Heart right ventricle (tissue), 16 donors: ENCODE measurements around the gene DGCR2. TPM values are rescaled to one million over a fixed set of nuclear protein-coding genes. Genes with fewer than 3 reads are reported as not detected.

ENCODE experiments used
- ATAC-seq, 8 donors: fragments of 200-7000 bp; cut with Tn5 transposase; one replicate each; pipeline ENCODE4 v1.9.1; 2020; ENCODE audit warnings: mild to moderate bottlenecking in 8 of 8, moderate library complexity in 8 of 8, moderate number of reproducible peaks in 1 of 8
- DNase-seq, 2 donors: peaks; one replicate each; pipeline ENCODE4 v3.0.0-alpha.2; 2020
- H3K27ac ChIP-seq, 10 donors: fragments of 200-600 bp; sonication (generic) in 2 of 10; one replicate each; pipeline versions ENCODE4 v1.5.0 to v1.8.0; 2020 to 2022; ENCODE audit warnings: mild to moderate bottlenecking in 3 of 10
- H3K27me3 ChIP-seq, 7 donors: fragments of 200-600 bp; one replicate each; pipeline ENCODE4 v1.8.0; 2021 to 2022; ENCODE audit warnings: mild to moderate bottlenecking in 2 of 7
- H3K36me3 ChIP-seq, 9 donors: fragments of 200-600 bp; sonication (generic) in 1 of 9; one replicate each; pipeline versions ENCODE4 v1.5.0 to v1.8.0; 2020 to 2022; ENCODE audit warnings: mild to moderate bottlenecking in 2 of 9
- H3K4me1 ChIP-seq, 9 donors: fragments of 200-600 bp; sonication (generic) in 1 of 9; one replicate each; pipeline versions ENCODE4 v1.5.0 to v1.8.0; 2020 to 2022; ENCODE audit warnings: mild to moderate bottlenecking in 4 of 9
- H3K4me3 ChIP-seq, 10 donors: fragments of 200-600 bp; sonication (generic) in 2 of 10; one replicate each; pipeline versions ENCODE4 v1.5.0 to v1.8.0; 2020 to 2022; ENCODE audit warnings: mild to moderate bottlenecking in 7 of 10, moderate library complexity in 2 of 10
- H3K9me3 ChIP-seq, 11 donors: fragments of 200-600 bp in 10 of 11; sonication (generic) in 2 of 11; one replicate each; pipeline versions ENCODE4 v1.5.0 to v1.8.0; 2013 to 2022; ENCODE audit warnings: mild to moderate bottlenecking in 2 of 11, control low read depth in 1 of 11, moderate library complexity in 1 of 11
- WGBS, 2 donors: extraction: QIAGEN DNeasy Blood & Tissue Kit; methylation state at CpG; one replicate each; pipeline ENCODE4 v1.1.7; 2013; ENCODE audit warnings: inconsistent platforms in 1 of 2; 5-methylcytosine and 5-hydroxymethylcytosine counted together
- intact Hi-C, 10 donors: fragments of 100-400 bp; cut with DNase I; formaldehyde crosslinking; loops; one replicate each; pipeline versions ENCODE4 v1.11.1 to v1.14.2; 2022
- polyA plus RNA-seq, 2 donors: library from polyadenylated mRNA; stranded (reverse); fragments of 200-250 nt; gene quantifications; one replicate each; pipeline ENCODE4 v1.2.3, GENCODE V29; 2013
- total RNA-seq, 10 donors: library from RNA; stranded (reverse); fragmentation: NEBNext Ultra II Directional in 3 of 10; extraction: Animal tissue kit (Norgen Biotek cat#: 25700) in 3 of 10; gene quantifications; one replicate each; pipeline versions ENCODE4 v1.2.1 to v1.2.4, GENCODE V29; 2021 to 2023
- TF ChIP-seq, protein P1 (sequence below), 9 donors: fragments of 200-600 bp; sonication (generic) in 2 of 9; IDR thresholded peaks; one replicate each; pipeline versions ENCODE4 v1.5.0 to v1.8.0; 2021 to 2022; ENCODE audit warnings: antibody characterized with exemption in 9 of 9, mild to moderate bottlenecking in 5 of 9, moderate library complexity in 1 of 9
- donor health status: Arrhythmogenic right ventricular cardiomyopathy.
- donor health status: ischemic (EF 13 %, LVEDD 7.1; RV severe dilation, severe dysfunction).
- donor health status: healthy with polysubstance abuse.
- donor health status: DM: no; HTN: yes; CAD: no.
- donor health status: DM: no; HTN: no; CAD: no.
- donor health status: ischemic (EF 25% LVEDD 6.9; RV normal size, moderate dysfunction).
- donor health status: ischemic (EF 25% LVEDD 5.7; RV mildly dilated, moderate dysfunction).
- donor health status: healthy.
- donor health status: DM: yes; HTN: yes; CAD: no.
- donor health status: Ischemic cardiomyopathy.
- donor health status: ischemic (EF 35%, LVEDD 5.7; RV mildly dilated, moderate dysfunction).
- donor health status: nonischemic (EF 11% LVEDD 7.7; RV severe dilation, severe dysfunction).
- donor health status: DM: yes; HTN: yes; CAD: no.
- donor health status: PGD.
- donor health status: ischemic (EF 29% LVEDD 5.4; RV normal size, mild dysfunction).
- donor health status: nonischemic (EF 23%, LVEDD 6.1; RV moderate dilation, normal function).

The DGCR2 gene
- total and polyA plus RNA-seq, 12 donors, result 17.0 to 58.0 (median 39.1) TPM

DNA sequence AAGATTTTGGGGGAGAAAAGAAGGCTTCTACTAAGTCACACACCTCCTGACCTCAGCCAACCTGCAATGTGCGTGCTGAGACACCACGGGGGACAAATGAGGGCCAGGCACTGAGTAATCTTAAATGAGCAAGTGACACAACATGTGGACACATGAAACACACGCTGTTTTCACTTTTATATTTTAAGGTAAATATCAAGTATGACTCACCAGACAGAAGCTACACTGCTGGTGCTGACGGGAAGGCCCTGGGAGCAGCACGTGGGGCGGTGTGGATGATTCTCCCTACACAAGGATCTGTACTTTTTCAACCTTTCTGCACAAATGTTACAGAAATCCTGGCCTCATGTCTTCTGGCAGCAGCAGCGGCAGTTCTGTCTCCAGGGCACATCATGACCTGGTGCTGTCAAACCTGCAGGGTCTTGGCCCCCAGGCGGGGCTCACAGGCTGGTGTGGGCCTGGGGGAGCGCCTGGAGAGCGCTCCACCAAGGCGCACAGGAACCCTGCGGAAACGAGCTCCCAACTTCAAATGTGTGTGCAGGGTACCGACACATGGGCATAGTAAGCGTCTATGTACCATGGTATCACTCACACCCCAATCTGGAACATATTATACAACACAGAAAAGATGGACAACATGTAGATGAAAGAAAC, 61.7 kb downstream of the DGCR2 start:
- 89 to 92% methylated on average over 15 of the region's 15 CpGs for WGBS, 2 donors
- H3K36me3 ChIP-seq, result peaks cover 5 to 100% (median 60%) of the 10 kb centered on the region in 9 donors
- H3K9me3 ChIP-seq, result no peaks in the 10 kb centered on the region
- H3K27me3 ChIP-seq, result no peaks in the 10 kb centered on the region
- intact Hi-C loops, result no loop called here
- H3K4me3 ChIP-seq, result no peak overlapping the region
- ATAC-seq (no peak), DNase-seq (no peak)
- TF ChIP-seq, protein P1, sequence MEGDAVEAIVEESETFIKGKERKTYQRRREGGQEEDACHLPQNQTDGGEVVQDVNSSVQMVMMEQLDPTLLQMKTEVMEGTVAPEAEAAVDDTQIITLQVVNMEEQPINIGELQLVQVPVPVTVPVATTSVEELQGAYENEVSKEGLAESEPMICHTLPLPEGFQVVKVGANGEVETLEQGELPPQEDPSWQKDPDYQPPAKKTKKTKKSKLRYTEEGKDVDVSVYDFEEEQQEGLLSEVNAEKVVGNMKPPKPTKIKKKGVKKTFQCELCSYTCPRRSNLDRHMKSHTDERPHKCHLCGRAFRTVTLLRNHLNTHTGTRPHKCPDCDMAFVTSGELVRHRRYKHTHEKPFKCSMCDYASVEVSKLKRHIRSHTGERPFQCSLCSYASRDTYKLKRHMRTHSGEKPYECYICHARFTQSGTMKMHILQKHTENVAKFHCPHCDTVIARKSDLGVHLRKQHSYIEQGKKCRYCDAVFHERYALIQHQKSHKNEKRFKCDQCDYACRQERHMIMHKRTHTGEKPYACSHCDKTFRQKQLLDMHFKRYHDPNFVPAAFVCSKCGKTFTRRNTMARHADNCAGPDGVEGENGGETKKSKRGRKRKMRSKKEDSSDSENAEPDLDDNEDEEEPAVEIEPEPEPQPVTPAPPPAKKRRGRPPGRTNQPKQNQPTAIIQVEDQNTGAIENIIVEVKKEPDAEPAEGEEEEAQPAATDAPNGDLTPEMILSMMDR (IDR thresholded peaks at IDR 0.05), result no peak
- no peak overlapping the region for H3K27ac ChIP-seq
- H3K4me1 ChIP-seq, result peaks cover 0 to 8% (median 5%) of the 10 kb centered on the region in 9 donors

- ATAC-seq, result no peak
- no peaks in the 10 kb centered on the region for H3K9me3 ChIP-seq
- intact Hi-C loops, result no loop called here
- no peak overlapping the region for H3K4me3 ChIP-seq
- DNase-seq, result no peak
- no peak overlapping the region for H3K27ac ChIP-seq
- H3K36me3 ChIP-seq, result peaks cover 5 to 100% (median 58%) of the 10 kb centered on the region in 9 donors
- H3K4me1 ChIP-seq, result peaks cover 0 to 8% (median 5%) of the 10 kb centered on the region in 9 donors
- no peaks in the 10 kb centered on the region for H3K27me3 ChIP-seq
- WGBS, 2 donors, result 93% methylated on average over 20 of the region's 20 CpGs
- TF ChIP-seq, protein P1 (IDR thresholded peaks at IDR 0.05), result no peak
Observed at GRCh38 chr22:19059481-19060278, 62.5 kb downstream of the DGCR2 start.

GRCh38 chr22:19058713-19059451, 63.3 kb downstream of the DGCR2 start:
- DNase-seq, result no peak

More at GRCh38 chr22:19058713-19059451, 63.3 kb downstream of the DGCR2 start:
- WGBS, 2 donors, result 86 to 89% methylated on average over 16 of the region's 16 CpGs
- intact Hi-C loops, result no loop called here
- H3K27ac ChIP-seq, result no peak overlapping the region
- peaks cover 3 to 100% (median 50%) of the 10 kb centered on the region in 9 donors for H3K36me3 ChIP-seq
- peak in 1 of 8 donors; percentile 26 for ATAC-seq
- H3K4me3 ChIP-seq, result no peak overlapping the region
- H3K4me1 ChIP-seq, result peaks cover 0 to 8% (median 3%) of the 10 kb centered on the region in 9 donors
- TF ChIP-seq, protein P1 (IDR thresholded peaks at IDR 0.05), result no peak
- H3K9me3 ChIP-seq, result no peaks in the 10 kb centered on the region
- no peaks in the 10 kb centered on the region for H3K27me3 ChIP-seq
